HepG2 (cell line): ENCODE measurements around the gene RBFOX1. TPM values are rescaled to one million over a fixed set of nuclear protein-coding genes. Genes with fewer than 3 reads are reported as not detected.

ENCODE experiments used
- ATAC-seq: fragments of 200-7000 bp; cut with Tn5 transposase; 3 replicates; pipeline ENCODE4 v1.9.1; 2020; ENCODE audit warnings: mild to moderate bottlenecking, moderate library complexity
- BruUV-seq: library from RNA; stranded (reverse); fragments of 400-500 nt; replicated peaks from 2 replicates; lab custom pipeline; 2021; lab: Mats Ljungman, UMichigan
- CTCF ChIA-PET: fragments of 300-600 bp; formaldehyde crosslinking; extraction: SDS; loops from one replicate; lab custom pipeline; 2021; ENCODE audit warnings: low total read pairs, inconsistent platforms, low intra/inter-chr PET ratio; lab: Yijun Ruan, JAX
- POLR2A ChIA-PET: fragments of 350-600 bp; sonication (Branson Sonifier 250); formaldehyde crosslinking; loops from one replicate; lab custom pipeline; 2020; ENCODE audit warnings: antibody characterized with exemption, inconsistent platforms; lab: Yijun Ruan, JAX
- DNase-seq: peaks from one replicate; pipeline ENCODE4 v3.0.0-alpha.2; 2015; ENCODE audit warnings: low spot score
- FAIRE-seq: peaks from 3 replicates; lab custom pipeline; 2011; peaks lifted over from hg19 to GRCh38; lab: Jason Lieb, UNC
- H2AFZ ChIP-seq: one replicate; pipeline ENCODE4 v1.6.1; 2011; ENCODE audit warnings: low read length, inconsistent platforms
- H3K27ac ChIP-seq: fragments of 300-600 bp; 3 replicates; pipeline ENCODE4 v1.8.0; 2011; ENCODE audit warnings: mixed run types, mild to moderate bottlenecking, mixed read lengths, low read length, inconsistent platforms; ENCODE audit not compliant: insufficient read depth; ENCODE audit errors: extremely low read length
- H3K27me3 ChIP-seq, 2 experiments: fragments of 200-600 bp in 1 of 2; 2 replicates in 1 of 2; 3 replicates in 1 of 2; pipeline versions ENCODE4 v1.6.0 to v1.8.0; 2011; ENCODE audit warnings: low read length in 2 of 2, mild to moderate bottlenecking in 2 of 2, moderate library complexity in 2 of 2, inconsistent platforms in 1 of 2; ENCODE audit not compliant: insufficient read depth in 2 of 2, control insufficient read depth in 1 of 2
- H3K36me3 ChIP-seq, 2 experiments: fragments of 200-600 bp in 1 of 2; replicated peaks in 1 of 2; 2 replicates in 1 of 2; 3 replicates in 1 of 2; pipeline versions ENCODE4 v1.5.1 to v1.8.0; 2011; ENCODE audit warnings: low read length in 2 of 2, inconsistent platforms in 1 of 2; ENCODE audit not compliant: insufficient read depth in 2 of 2, control insufficient read depth in 1 of 2
- H3K4me1 ChIP-seq: 2 replicates; pipeline ENCODE4 v1.5.1; 2012; ENCODE audit warnings: low read length, inconsistent platforms; ENCODE audit not compliant: insufficient read depth
- H3K4me2 ChIP-seq: 2 replicates; pipeline ENCODE4 v1.6.0; 2011; ENCODE audit warnings: low read depth, low read length, inconsistent platforms
- H3K4me3 ChIP-seq, 3 experiments: fragments of 200-600 bp in 1 of 3; sonication (generic), shearing (Covaris generic) in 1 of 3; replicated peaks in 1 of 3; 2 replicates each; pipeline ENCODE4 v1.5.1; 2011 to 2016; ENCODE audit warnings: low read length in 3 of 3, inconsistent platforms in 2 of 3, low read depth in 2 of 3, mild to moderate bottlenecking in 2 of 3, control low read depth in 1 of 3, mixed read lengths in 1 of 3; ENCODE audit not compliant: insufficient read depth in 1 of 3
- H3K79me2 ChIP-seq: one replicate; pipeline ENCODE4 v1.6.1; 2011; ENCODE audit warnings: low read length, inconsistent platforms; ENCODE audit not compliant: insufficient read depth
- H3K9ac ChIP-seq: 2 replicates; pipeline ENCODE4 v1.6.0; 2011; ENCODE audit warnings: mild to moderate bottlenecking, low read depth, low read length, inconsistent platforms; ENCODE audit not compliant: insufficient read depth
- H3K9me3 ChIP-seq: 2 replicates; pipeline ENCODE4 v1.5.1; 2012; ENCODE audit warnings: mild to moderate bottlenecking, low read length
- H4K20me1 ChIP-seq: 2 replicates; pipeline ENCODE4 v1.6.0; 2011; ENCODE audit warnings: inconsistent platforms, mild to moderate bottlenecking, low read length, moderate library complexity; ENCODE audit not compliant: insufficient read depth
- ATF2 ChIP-seq: sonication (generic); formaldehyde crosslinking; IDR thresholded peaks from 2 replicates; pipeline ENCODE4 v1.4.0; 2020; ENCODE audit warnings: missing genetic modification reagents
- NRL ChIP-seq: sonication (generic); formaldehyde crosslinking; IDR thresholded peaks from 2 replicates; pipeline ENCODE4 v1.5.0; 2020; ENCODE audit warnings: missing genetic modification reagents, mild to moderate bottlenecking, moderate library complexity, borderline replicate concordance
- SP1 ChIP-seq, 2 experiments: fragments of 450-650 bp in 1 of 2; sonication (generic) in 1 of 2; formaldehyde crosslinking in 1 of 2; IDR thresholded peaks; 2 replicates each; pipeline versions ENCODE4 v1.4.0 to v1.6.1; 2016 to 2020; ENCODE audit warnings: missing genetic modification reagents in 1 of 2
- TOPORS ChIP-seq: sonication (generic); formaldehyde crosslinking; IDR thresholded peaks from 2 replicates; pipeline ENCODE4 v1.8.0; 2023; ENCODE audit warnings: mild to moderate bottlenecking, missing genetic modification reagents
- ZNF546 ChIP-seq: sonication (generic); formaldehyde crosslinking; conservative IDR thresholded peaks from 2 replicates; pipeline ENCODE4 v1.8.1; 2023; ENCODE audit warnings: mild to moderate bottlenecking, missing genetic modification reagents
- WGBS: methylation state at CpG from one replicate; pipeline ENCODE4 v1.1.6; 2017; ENCODE audit warnings: low lambda C conversion rate; 5-methylcytosine and 5-hydroxymethylcytosine counted together
- in situ Hi-C: cut with HindIII; loops from 2 replicates; pipeline ENCODE4 v1.10.0; 2017; ENCODE audit warnings: low pct_unique_long_range_greater_than_20kb; ENCODE audit not compliant: extremely low pct_ligation_motif_present
- intact Hi-C: fragments of 100-400 bp; cut with micrococcal nuclease; formaldehyde crosslinking; loops from one replicate; pipeline ENCODE4 v1.10.0; 2022; ENCODE audit not compliant: unreplicated experiment
- polyA plus RNA-seq, 8 experiments: library from polyadenylated mRNA; depleted of rRNA in 3 of 8; stranded (reverse) in 7 of 8; unstranded in 1 of 8; fragments of >200 nt; fragmentation: Illumina TruSeq in 4 of 8; extraction: Trizol in 4 of 8; gene quantifications; 2 replicates each; pipeline versions ENCODE4 v1.2.1 to v1.2.3, GENCODE V29; 2011 to 2016; ENCODE audit warnings: low read depth in 4 of 8, missing spikeins in 1 of 8, mixed read lengths in 1 of 8; ENCODE audit not compliant: insufficient read depth in 1 of 8
- total RNA-seq, 5 experiments: library from RNA; depleted of rRNA; stranded (reverse); fragments of >200 nt; fragmentation: Illumina TruSeq; extraction: Trizol; gene quantifications; 2 replicates each; pipeline ENCODE4 v1.2.3, GENCODE V29; 2016; ENCODE audit warnings: low read depth in 1 of 5
- TF ChIP-seq, protein P1 (sequence below), 2 experiments: IDR thresholded peaks; 2 replicates each; pipeline ENCODE4 v1.6.1; 2011 to 2012; ENCODE audit warnings: low read length in 2 of 2, borderline replicate concordance in 1 of 2, low read depth in 1 of 2, mild to moderate bottlenecking in 1 of 2, moderate library complexity in 1 of 2

RBFOX1 gene
- total and polyA plus RNA-seq, 2 of the 13 experiments (the other 11 are each of a cell fraction or from before 2014, with no cell fraction given) = not detected

GRCh38 chr16:7492122-7492521 lies 159.5 kb downstream of the RBFOX1 start:
- BruUV-seq = no TSS peak
- 3% methylated on average over 1 of the region's 1 CpG for WGBS
- DNase-seq (no peak), ATAC-seq (no peak), FAIRE-seq (no peak)
- no peaks in the 10 kb centered on the region for H4K20me1 ChIP-seq
- CTCF ChIA-PET = no interaction called here
- TF ChIP-seq ZNF546 (CRISPR knock-in tag) (no peak), SP1 (IDR thresholded peaks at IDR 0.05) (no peak), SP1 (CRISPR knock-in tag; IDR thresholded peaks at IDR 0.05) (no peak), NRL (CRISPR knock-in tag) (no peak), ATF2 (CRISPR knock-in tag) (no peak), TOPORS (CRISPR knock-in tag) (no peak)
- TF ChIP-seq, protein P1, sequence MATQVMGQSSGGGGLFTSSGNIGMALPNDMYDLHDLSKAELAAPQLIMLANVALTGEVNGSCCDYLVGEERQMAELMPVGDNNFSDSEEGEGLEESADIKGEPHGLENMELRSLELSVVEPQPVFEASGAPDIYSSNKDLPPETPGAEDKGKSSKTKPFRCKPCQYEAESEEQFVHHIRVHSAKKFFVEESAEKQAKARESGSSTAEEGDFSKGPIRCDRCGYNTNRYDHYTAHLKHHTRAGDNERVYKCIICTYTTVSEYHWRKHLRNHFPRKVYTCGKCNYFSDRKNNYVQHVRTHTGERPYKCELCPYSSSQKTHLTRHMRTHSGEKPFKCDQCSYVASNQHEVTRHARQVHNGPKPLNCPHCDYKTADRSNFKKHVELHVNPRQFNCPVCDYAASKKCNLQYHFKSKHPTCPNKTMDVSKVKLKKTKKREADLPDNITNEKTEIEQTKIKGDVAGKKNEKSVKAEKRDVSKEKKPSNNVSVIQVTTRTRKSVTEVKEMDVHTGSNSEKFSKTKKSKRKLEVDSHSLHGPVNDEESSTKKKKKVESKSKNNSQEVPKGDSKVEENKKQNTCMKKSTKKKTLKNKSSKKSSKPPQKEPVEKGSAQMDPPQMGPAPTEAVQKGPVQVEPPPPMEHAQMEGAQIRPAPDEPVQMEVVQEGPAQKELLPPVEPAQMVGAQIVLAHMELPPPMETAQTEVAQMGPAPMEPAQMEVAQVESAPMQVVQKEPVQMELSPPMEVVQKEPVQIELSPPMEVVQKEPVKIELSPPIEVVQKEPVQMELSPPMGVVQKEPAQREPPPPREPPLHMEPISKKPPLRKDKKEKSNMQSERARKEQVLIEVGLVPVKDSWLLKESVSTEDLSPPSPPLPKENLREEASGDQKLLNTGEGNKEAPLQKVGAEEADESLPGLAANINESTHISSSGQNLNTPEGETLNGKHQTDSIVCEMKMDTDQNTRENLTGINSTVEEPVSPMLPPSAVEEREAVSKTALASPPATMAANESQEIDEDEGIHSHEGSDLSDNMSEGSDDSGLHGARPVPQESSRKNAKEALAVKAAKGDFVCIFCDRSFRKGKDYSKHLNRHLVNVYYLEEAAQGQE (IDR thresholded peaks at IDR 0.05; ENCODE audit: borderline replicate concordance in 1 of 2, low read depth in 1 of 2, low read length in 2 of 2) = peak in 1 of 2 experiments; percentile 85; a peak in 2 of 4 replicates
- H3K4me1 ChIP-seq = no peaks in the 10 kb centered on the region
- 0 out of 2 replicates have a peak, but pooled peaks cover 5% of the 10 kb centered on the region for H3K9me3 ChIP-seq
- no peak overlapping the region for H2AFZ ChIP-seq
- no peak overlapping the region for H3K9ac ChIP-seq
- no peaks in the 10 kb centered on the region for H3K79me2 ChIP-seq
- POLR2A ChIA-PET = no interaction called here
- no peak overlapping the region for H3K4me2 ChIP-seq
- in situ Hi-C loops (no loop called here), intact Hi-C loops (no loop called here)
- no peaks in the 10 kb centered on the region for H3K27me3 ChIP-seq
- H3K36me3 ChIP-seq = no peaks in the 10 kb centered on the region
- H3K27ac ChIP-seq = no peak overlapping the region
- H3K4me3 ChIP-seq = no peak overlapping the region
